ENCODE measurements around the gene PFDN1.

DNA sequence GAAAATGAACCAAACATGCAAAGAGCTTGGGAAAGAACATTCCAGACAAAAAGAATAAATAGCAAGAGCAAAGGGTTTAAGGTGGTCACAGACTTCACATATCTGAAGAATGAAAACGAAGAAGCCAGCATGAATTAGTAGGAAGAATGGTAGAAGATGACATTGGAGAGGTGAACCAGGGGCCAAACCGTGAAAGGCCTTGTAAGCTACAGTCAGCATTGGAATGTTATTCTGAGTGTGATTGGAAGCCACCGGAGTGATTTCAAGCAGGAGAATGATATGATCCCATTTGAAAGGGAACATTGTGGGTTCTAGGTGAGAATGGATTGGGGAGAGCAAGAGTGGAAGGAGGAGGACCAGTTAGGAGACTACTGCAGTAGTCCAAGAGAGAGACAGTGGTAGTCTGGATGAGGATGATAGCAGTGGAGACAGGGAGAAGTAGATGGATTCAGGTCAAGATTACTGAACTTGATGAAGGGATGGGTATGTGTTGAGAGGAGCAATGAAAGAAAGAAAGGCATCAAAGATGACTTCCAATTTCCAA is 6.9 kb upstream of the PFDN1 start:
- TF ChIP-seq, protein P1, sequence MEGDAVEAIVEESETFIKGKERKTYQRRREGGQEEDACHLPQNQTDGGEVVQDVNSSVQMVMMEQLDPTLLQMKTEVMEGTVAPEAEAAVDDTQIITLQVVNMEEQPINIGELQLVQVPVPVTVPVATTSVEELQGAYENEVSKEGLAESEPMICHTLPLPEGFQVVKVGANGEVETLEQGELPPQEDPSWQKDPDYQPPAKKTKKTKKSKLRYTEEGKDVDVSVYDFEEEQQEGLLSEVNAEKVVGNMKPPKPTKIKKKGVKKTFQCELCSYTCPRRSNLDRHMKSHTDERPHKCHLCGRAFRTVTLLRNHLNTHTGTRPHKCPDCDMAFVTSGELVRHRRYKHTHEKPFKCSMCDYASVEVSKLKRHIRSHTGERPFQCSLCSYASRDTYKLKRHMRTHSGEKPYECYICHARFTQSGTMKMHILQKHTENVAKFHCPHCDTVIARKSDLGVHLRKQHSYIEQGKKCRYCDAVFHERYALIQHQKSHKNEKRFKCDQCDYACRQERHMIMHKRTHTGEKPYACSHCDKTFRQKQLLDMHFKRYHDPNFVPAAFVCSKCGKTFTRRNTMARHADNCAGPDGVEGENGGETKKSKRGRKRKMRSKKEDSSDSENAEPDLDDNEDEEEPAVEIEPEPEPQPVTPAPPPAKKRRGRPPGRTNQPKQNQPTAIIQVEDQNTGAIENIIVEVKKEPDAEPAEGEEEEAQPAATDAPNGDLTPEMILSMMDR (IDR thresholded peaks at IDR 0.05): no peak
- TF ChIP-seq POLR2A (IDR thresholded peaks at IDR 0.05): no peak
- TF ChIP-seq POLR2AphosphoS5 (IDR thresholded peaks at IDR 0.05): no peak
